ENCODE results near the gene WFIKKN2. TPM values are rescaled to one million over a fixed set of nuclear protein-coding genes. Genes with fewer than 3 reads are reported as not detected.

WFIKKN2 gene, protein sequence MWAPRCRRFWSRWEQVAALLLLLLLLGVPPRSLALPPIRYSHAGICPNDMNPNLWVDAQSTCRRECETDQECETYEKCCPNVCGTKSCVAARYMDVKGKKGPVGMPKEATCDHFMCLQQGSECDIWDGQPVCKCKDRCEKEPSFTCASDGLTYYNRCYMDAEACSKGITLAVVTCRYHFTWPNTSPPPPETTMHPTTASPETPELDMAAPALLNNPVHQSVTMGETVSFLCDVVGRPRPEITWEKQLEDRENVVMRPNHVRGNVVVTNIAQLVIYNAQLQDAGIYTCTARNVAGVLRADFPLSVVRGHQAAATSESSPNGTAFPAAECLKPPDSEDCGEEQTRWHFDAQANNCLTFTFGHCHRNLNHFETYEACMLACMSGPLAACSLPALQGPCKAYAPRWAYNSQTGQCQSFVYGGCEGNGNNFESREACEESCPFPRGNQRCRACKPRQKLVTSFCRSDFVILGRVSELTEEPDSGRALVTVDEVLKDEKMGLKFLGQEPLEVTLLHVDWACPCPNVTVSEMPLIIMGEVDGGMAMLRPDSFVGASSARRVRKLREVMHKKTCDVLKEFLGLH
- total RNA-seq = under 0.01 TPM in 2 replicates

GRCh38 chr17:50835301-50836234, at the start of gene WFIKKN2:
Gene WFIKKN2 (plus strand): TSS chr17:50835586. CDS start chr17:50835938, 352 bp downstream.
- DNase-seq (ENCODE audit: low read depth) = no peak
- TF ChIP-seq, protein P1, sequence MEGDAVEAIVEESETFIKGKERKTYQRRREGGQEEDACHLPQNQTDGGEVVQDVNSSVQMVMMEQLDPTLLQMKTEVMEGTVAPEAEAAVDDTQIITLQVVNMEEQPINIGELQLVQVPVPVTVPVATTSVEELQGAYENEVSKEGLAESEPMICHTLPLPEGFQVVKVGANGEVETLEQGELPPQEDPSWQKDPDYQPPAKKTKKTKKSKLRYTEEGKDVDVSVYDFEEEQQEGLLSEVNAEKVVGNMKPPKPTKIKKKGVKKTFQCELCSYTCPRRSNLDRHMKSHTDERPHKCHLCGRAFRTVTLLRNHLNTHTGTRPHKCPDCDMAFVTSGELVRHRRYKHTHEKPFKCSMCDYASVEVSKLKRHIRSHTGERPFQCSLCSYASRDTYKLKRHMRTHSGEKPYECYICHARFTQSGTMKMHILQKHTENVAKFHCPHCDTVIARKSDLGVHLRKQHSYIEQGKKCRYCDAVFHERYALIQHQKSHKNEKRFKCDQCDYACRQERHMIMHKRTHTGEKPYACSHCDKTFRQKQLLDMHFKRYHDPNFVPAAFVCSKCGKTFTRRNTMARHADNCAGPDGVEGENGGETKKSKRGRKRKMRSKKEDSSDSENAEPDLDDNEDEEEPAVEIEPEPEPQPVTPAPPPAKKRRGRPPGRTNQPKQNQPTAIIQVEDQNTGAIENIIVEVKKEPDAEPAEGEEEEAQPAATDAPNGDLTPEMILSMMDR (IDR thresholded peaks at IDR 0.05; ENCODE audit: insufficient read depth, low read depth, low read length) = no peak
- peak within 1 kb of the TSS; percentile 12 for H3K4me3 ChIP-seq (ENCODE audit: low read depth, low read length)

GRCh38 chr17:50785946-50786570, 49.3 kb upstream of the WFIKKN2 start:
- DNase-seq (ENCODE audit: low read depth) = peak; percentile 62
- TF ChIP-seq, protein P1 (IDR thresholded peaks at IDR 0.05; ENCODE audit: insufficient read depth, low read depth, low read length) = no peak
- no peak overlapping the region for H3K4me3 ChIP-seq (ENCODE audit: low read depth, low read length)

DNA sequence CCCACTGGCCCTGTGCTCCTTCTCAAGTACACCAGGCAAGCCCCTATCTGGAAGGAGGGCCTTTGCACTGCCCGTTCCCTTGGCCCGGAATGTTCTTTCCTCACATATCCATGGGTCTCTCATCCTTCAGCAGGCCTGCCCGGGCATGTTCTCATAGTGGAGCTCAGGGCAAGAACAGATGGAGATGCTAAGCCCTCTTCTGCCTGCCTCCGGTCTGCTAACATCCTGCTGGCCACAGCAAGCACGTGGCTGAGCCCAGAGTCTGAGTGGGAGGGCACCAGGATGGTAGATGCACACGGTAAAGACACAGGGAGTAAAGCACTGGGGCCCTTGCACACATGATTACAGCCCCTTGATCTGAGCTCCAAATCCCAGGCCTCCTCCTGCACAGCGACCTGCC, 48.3 kb upstream of the WFIKKN2 start:
- no peak overlapping the region for H3K4me3 ChIP-seq (ENCODE audit: low read depth, low read length)
- TF ChIP-seq, protein P1 (IDR thresholded peaks at IDR 0.05; ENCODE audit: insufficient read depth, low read depth, low read length) = no peak
- no peak for DNase-seq (ENCODE audit: low read depth)

DNA sequence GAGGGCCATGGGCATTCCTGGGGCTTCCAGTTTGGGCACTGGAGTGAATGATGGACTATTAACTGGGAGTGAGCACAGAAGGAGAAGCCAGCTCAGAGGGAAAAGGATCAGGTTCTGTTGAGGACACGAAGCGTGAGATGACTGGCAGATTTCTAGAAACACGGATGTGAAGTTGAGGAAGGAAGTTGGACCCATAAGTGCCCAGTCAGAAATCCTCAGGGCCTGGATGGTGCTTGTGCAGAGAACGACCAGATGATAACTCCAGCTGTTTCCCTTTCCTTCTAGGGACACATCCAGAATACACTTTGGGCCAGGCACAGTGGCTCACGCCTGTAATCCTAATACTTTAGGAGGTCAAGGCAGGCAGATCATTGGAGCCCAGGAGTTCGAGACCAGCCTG, 44.8 kb upstream of the WFIKKN2 start:
- TF ChIP-seq, protein P1 (IDR thresholded peaks at IDR 0.05; ENCODE audit: insufficient read depth, low read depth, low read length) = no peak
- no peak overlapping the region for H3K4me3 ChIP-seq (ENCODE audit: low read depth, low read length)
- no peak for DNase-seq (ENCODE audit: low read depth)

DNA sequence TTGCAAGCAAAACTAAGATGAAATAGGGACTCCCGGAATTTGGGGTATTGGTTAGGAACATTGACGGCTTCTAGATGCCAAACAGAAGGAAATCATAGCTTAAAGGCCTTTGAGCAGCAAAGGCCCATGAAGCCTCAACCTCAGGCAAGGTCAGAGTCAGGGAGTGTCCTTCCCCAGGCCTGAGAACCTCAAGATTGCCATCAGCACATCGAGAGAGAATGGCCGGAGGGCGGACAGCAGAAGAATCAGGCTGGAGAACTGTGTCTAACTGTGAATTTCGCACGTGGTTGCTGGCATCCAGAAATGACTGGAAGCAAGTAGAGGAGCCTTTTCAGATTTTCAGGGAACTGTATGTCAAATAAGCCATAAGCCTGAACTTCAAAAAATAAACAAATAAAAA, 43.3 kb upstream of the WFIKKN2 start:
- no peak for DNase-seq (ENCODE audit: low read depth)
- H3K4me3 ChIP-seq (ENCODE audit: low read depth, low read length) = no peak overlapping the region
- TF ChIP-seq, protein P1 (IDR thresholded peaks at IDR 0.05; ENCODE audit: insufficient read depth, low read depth, low read length) = no peak

GRCh38 chr17:50793007-50793406, 42.4 kb upstream of the WFIKKN2 start:
- DNase-seq (ENCODE audit: low read depth) = no peak

More at GRCh38 chr17:50793007-50793406, 42.4 kb upstream of the WFIKKN2 start:
- TF ChIP-seq, protein P1 (IDR thresholded peaks at IDR 0.05; ENCODE audit: insufficient read depth, low read depth, low read length) = no peak
- no peak overlapping the region for H3K4me3 ChIP-seq (ENCODE audit: low read depth, low read length)
